Kidney tubule cell (primary cell): ENCODE measurements around the gene MTARC1.
A peak's percentile ranks its signal among the peaks of the same experiment; 100 is the strongest.

Source experiments
- DNase-seq: peaks from one replicate; pipeline ENCODE4 v3.0.0-alpha.2; 2018; ENCODE audit warnings: low spot score

Gene MTARC1

DNA sequence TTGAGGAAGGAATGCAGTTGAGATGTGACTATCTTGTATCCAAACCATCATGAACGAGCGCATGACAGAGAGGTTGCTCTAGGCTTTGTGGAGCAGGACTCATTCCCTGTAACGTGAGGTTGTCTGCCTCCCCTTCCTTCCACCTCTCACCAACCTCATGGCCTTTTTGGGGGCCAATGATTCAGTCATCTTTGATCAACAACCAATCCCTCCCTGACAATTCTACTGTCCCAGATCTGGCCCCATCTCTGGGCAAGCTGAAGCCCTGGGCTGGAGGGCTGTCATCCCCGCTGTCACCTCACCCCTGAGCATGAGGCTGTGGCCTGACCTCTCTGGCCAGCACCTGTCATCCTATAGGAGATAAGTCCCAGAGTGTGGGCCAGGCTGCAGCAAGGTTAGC, 19.7 kb downstream of the MTARC1 start:
- no peak for DNase-seq

DNA sequence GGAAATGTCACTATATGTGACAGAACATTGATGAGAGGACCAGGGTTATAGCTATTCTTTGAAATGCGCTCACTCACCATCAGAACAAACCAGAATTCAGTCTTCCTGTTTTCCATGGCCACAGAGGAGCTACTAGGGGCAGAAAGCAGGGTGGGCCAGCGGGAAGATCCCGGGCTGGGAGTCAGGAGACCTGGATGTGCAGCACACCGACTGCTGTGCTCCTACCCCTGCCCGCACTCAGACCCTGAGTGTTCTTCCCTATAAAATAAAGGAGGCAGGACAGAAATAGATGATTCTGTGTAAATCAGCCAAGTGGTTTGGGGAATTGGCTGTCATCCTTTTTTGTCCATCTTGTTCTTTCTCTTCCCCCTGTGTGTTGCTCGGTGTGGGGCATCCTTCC, 21.0 kb downstream of the MTARC1 start:
- no peak for DNase-seq

DNA sequence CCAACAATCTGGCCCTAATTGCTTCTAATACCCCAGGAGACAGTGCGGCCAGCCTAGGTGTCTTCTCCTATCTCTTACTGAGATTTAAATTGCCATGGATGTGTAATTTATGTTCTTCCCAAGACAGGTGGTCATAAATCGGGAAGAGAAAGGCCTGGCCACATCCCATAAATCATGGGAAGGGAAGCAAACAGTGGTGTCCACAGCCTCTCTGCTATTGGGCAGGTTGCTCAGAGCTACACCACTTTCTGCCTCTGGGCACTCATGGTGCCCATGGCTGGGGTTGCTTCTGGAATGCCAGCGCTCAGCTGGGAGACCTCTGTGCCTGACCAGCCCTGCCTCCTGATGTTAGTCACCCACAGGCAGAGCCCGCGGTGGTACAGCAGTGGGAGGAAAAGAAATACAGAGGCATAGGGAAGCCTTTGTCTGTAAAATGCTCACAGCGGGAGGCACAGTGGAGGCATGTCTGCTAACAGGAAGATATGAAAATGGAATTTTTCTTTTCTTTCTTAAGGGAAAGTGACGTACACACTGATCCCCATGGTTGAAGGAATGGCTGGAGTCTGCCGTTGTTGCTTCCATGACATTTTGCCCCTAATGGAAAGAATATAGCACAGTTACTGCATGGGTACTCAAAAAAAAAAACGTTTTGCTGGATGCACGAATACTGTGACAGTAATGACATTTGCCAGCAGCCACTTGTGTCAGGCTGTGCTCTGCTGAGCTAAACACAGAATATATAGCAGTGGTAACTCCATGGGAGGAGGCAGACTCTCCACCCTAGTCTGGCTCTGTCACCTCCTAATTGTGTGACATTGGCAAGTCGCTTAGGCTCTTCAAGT, 21.9 kb downstream of the MTARC1 start:
- peak; percentile 30 for DNase-seq

DNA sequence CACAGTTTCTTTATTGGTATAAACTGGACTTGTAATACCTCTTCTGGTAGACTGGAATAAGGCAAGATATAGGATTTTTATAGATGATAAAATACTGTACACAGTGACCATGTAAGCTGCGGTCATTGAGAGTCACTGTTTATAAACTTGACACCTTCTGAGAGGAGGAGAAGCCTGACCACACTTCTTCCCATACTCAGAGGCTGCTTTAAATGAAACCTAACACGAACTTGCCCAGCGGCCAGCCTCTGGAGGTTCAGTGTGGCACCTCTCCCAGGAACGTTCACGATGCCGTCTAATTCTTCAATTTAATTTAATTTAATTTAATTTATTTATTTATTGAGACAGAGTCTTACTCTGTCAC, 22.5 kb downstream of the MTARC1 start:
- DNase-seq = no peak

DNA sequence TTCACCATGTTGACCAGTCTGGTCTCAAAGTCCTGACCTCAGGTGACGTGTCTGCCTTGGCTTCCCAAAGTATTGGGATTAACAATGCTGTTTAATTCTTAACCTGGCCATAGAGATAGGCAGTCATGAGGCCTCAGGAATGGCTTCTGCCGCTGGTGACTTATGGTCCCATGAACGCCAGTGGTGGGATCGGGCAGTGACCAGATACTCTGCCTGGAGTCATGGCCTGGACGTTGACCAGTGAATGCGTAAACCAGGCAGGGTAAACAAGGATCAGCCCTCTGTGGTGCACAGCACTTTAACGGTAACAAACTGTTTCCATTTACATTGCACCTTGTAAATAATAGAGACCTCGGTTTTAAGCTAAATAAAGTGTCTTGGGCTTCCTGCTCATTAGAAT, 23.0 kb downstream of the MTARC1 start:
- DNase-seq = no peak

DNA sequence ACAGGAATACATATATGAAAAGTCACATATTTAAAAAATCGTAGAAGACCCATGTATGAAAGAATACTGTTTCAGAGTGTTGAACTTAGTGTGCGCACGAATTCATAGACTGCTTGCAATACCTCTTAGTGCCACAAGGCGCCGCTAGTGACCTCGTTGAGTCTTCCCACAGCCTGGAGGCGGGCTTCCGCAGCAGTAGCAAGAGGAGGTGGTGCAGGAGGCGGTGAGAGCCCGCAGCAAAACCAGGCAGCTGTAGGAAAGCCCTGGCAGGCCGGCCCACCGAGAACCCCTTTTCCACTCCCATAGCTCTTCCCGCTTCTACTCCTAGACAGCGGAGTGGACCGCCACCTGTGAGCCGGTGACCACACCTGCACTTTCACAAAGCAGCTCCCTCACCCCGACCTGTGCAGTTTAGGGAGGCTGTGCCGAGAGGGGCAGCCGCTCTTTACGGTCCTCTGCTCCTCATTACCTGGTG, 23.5 kb downstream of the MTARC1 start:
- DNase-seq = peak; percentile 75

DNA sequence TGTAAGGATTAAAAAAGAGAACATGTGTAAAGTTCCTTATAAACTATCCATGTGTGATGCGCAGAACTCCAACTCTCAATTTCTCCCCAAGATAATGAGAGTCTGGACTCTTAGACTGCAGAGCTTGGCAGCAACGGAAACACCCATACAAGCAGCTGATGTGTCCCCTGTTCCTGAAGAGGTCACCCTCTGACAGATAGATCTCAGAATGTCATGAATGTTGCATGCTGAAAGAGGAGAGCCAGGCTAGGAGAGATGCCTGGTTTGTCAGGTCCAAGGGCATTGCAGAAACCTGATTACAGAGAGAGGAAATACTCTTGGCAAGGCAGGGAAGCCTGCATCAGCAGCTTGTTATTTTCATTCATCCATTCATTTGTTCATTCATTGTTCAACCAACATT, 24.2 kb downstream of the MTARC1 start:
- no peak for DNase-seq

DNA sequence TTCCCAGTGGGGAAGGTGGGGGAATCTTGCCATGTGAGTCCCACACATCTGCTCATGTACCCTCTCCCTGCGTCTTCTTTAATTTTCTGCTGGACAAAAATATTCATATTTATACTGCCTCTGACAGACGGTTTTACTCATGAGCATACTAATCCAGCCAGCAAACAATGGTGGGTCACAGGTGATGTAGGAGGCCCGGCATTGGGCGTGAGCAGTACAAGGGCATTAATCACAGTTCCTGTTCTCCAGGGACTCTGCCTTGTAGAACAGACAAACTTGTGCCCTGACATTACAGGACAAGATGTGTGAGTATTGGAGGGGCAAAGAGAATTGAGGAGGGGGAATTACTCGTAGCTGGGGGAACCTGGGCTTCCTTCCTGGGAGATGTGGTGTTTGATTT, 25.0 kb downstream of the MTARC1 start:
- DNase-seq = no peak

DNA sequence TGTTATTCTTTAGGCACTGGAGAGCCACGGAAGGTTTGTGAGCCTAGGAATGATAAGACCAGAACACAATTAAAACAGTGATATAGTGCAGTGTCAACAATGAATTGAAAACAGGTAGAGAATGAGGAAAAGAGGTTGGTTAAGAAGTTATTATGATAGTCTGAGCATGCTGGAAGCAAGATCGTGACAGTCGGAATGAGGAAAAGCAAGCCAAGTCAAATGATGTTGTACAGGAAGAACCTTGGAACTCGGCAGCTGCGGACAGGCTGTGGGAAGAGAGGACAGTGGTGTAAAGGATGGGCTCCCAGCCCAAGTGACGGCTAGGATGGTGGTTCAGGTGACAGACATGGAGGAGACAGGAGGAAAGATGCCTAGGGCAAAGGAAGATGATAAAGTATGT, 25.6 kb downstream of the MTARC1 start:
- DNase-seq = no peak

DNA sequence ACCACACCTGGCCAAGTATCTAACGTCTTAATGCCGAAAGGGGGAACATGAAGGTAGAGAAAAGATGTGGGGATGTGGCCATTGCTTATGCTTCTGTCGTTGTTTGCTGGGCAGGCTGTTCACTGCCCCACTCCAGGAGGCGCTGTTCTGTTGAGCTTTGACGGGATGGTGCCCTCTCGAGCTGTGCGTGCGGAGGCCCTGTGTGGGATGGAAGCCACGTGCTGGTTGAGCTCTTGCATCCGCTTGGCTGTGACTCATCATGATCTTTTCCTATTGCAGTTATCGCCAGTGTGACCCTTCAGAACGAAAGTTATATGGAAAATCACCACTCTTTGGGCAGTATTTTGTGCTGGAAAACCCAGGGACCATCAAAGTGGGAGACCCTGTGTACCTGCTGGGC, 26.3 kb downstream of the MTARC1 start:
- no peak for DNase-seq

DNA sequence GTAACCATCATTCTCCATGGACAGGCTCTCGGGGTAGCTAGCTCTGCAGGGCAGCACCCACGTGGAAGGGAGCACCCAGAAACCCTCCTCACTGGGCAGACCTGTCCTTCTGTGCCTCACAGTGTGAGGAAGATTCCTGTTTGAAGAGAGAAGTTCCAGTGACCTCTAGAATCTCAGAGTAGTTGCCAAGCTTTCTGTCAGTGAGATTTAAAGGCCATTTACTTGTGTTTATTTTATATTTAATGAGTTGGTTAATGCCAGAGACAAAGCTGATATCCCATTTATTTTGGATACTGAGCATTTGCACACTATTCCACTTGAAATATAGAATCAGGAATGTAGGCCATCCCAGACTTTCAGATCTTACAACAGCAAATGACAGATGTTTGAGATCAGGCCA, 28.7 kb downstream of the MTARC1 start:
- no peak for DNase-seq

DNA sequence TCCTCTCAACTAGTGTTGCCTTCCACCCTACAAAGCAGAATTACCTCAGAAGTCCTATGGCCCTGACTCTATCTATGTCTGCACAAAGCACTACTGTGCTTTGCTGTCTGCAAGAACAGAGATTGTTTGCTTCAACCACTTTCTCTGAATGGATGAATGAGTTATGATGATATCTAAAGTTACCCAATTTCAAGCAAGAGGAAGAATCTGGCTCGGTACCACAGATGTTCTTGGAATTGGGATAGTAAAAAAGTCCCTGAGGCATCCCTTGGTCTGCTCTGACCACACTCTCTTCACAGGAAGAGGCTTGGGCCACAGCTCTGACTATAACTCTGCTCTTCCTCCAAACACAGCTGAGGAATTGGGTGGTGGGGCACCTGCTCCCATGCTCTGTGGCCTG, 31.2 kb downstream of the MTARC1 start:
- DNase-seq = no peak

DNA sequence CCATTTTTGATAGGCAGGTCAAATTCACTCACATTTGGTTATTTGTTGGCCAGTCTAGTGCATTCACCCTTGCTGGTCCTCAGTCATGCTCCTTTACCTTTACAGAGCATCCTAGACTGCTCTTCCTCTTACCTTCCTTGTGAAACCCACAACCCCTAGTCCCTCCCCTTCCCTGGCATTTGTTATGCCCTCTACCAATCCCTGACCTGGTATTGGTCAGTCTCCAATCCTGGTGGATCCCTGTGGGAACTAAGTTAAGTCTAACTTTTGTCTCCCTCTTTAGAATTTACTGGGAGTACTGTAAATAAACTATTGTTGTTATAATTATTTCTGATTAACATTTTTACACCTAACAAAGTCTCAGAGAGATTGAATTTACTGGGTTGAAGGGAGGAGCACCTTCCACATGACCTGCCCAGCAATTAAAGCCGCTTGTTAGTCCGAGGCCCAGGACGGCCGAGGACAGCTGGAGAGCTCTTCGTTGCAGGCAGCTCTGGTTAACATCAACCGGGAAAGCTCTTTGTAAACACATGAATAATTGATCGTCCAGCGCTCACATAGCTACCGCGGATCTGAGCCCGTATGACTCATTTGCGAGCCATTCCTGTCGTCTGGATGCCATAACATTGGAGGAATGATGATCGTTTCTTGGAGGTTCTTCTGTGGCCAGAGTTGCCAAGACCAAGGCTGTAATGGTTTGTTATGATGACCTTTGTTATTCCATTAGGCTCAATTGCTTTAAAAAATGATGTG, 31.9 kb downstream of the MTARC1 start:
- no peak for DNase-seq

DNA sequence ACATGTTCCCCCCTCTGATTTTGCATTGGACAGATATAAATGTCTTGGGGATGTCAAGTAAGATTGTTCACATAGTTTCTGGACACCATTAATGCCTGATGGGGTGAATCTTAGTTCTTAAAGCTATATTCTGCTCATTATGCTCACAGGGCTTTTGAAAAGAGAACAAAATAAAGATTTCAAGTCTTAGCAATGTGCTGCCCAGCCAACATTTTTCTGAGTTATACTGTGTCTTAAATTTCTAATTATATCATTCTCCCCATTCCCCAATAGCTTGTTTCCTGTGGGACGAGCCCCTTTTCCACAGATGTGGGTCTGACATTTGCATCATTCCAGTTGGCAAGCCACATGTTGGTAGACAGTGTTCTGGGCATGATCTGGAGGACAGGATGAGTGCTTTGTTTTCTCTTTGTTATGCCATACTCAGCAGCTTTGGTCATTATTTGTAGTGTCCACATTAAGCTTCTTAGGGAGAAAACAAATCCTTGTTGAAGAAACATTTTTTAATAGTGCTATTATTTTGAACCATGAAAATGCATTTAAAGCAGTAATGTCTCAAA, 32.8 kb downstream of the MTARC1 start:
- no peak for DNase-seq

DNA sequence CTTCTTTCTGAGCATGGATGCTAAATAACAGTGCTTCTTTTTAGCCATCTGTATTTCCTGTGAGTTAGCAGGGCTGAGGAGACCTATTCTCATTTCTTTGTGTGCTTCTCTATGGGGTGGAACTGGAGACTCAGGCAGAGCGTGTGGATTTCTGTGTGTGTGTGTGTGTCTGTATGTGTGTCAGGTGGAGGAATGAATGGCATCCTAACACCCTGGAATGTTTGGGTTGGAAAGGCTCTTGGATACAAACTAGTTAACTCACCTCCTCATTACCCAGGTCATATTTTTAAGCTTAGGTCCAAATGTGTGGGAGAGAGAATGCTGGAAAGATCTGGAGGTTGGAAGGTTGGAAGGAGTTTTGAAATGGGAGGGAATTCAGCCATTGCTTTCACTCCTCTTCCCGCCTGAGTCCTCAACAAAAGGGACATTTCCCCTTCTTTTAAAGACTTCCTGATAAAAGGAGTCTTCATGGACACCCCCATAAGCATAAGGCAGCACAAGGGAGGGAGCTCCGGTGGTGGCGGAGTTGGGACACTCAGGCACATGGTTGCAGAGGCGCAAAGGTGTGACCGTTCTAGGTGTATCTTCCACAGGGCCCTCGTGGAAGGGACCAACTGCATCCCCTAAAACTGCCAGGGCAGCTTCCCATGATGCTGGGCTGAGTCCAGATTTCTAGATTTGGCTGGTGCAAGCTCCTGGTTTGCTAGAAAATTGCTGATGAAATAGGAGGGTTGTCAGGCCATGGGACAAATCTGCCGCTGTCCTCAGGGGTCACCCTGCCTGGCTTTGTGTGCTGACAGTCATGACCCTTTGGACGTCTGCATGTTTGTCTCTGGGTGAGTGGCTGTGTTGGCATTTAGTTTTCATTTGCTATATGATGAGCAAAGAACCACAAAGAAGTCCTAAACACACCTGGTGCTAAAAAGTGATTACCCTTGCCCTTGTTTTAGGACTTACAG, 37.6 kb downstream of the MTARC1 start:
- DNase-seq = peak; percentile 39

DNA sequence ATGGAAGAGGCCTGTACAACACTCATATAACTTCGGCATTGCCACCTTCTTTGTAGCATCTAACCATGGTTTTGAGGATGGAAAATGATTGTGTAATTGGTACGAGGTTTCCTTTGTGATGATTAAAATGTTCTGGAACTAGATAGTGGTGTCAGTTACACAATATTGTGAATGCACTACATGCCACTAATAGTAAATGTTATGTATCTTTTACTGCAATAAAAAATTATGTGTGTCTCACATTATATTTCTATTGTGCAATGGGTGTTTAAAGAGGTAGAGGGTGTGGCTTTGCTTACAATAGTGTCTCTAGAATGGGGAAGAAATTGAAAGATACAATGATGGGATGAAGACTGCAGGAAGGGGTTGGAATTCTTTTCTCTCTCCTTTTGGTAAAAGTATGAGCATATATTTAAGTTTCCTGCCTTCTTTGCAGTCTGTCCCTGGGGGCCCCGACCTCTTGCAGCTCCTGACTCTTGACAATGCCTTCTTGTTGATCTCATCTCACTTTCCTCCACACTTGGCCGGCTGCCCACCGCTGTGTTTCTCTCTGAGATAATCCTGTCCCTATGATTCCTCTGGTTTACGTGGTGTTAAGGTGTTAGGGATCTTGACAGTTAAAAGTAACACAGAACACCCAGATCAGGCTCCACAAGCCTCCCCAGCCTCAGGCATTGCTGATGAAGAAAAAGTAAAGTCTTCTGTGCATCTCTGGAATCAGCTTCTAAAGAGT, 39.3 kb downstream of the MTARC1 start:
- DNase-seq = no peak

DNA sequence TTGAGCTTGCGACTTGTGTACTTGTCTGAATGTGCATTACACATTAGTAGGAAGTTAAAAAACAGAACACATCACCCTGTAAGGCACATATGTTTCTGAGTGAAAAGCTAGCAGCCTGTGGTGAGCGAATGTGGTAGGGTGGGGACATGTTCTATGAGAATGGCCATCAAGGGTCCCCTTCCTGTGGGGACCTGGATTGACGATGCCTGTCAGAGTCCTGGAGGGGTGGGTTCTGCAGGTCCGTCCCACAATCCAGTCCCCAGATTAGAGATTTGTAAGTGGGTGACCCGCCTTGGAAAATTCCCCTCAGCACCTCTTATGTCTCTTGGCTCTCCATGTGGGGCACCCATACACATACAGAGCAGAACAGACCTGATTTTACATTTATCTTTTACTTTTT, 40.0 kb downstream of the MTARC1 start:
- no peak for DNase-seq

DNA sequence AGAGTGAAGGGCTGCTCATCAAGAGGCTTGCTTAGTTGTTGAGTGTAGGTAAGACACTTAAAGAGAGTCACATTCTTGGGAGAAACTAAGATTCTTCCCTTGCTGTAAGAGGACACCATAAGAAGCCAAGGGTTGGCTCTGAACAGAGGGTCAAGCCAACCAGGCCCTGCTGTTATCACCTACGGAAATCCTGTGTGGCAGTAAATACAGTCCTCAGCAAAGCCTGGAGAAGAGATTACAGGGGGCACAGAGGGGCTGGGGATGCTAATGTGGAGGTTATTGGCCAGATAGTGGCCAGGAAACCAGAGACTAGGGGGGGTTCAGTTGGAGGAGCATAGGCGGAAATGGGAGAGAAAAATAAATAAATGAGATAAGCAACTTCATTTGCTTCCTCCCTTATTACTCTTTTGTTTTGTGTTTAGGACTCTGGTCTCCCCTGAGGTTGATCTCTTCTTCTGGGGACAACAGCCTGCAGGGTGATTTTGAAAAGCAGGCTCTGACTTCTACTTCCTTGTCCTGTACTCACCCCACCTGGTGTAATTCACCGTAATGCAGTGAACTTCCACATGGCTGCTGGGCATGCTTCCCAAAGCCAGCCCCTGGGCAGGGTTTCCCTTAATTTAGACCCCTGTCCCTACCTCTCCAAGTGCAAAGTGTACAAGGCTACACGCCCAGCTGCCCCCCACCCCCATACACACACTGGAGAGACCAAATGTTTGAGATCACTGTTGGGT, 40.9 kb downstream of the MTARC1 start:
- DNase-seq = no peak

DNA sequence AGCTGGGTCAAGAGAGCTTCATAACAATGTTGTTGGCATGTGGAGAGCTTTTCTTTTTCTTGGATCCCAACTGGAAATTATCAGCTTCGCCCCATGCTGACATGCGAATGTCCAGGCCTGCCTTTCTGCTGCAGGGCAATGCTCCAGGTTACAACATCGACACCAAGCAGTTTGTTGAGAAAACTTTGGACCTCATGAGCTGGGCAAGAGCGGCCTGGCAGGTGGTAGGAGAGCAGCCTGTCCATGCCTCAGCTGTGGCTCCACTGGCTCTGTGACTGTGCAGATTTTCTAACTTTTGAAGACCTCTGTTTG, 41.4 kb downstream of the MTARC1 start:
- no peak for DNase-seq

DNA sequence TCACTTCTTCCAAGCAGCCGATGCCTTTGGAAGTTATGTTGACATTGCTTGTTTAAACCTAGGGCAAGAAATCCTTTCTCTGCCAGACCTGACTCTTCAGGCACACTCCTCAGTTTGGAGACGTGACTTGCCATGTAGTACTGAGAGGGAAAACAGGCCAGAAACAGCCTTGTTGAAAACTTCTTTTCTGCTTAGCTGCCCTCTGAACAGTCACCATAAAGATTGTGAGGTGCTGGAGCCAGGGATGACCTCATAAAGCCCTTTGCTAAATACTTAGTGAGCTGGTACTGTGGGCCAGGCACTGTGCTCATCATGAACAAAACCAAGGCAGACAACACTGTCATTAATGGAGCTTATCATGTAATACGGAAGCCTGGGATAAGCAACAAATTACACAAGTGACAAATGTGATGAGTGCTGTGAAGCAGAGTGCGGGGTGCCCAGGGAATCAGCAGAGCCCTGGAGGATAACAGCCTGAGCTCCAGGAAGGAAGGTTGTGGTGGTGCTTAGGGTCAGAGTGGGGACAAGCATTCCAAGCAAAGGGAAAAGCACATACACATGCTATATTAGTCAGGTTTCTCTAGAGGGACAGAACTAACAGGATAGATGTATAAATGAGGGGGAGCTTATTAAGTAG, 42.4 kb downstream of the MTARC1 start:
- DNase-seq = no peak
